Measurements from ENCODE around the gene LEPROT. TPM values are rescaled to one million over a fixed set of nuclear protein-coding genes. Genes with fewer than 3 reads are reported as not detected.

Gene LEPROT
- total RNA-seq, 4 donors from 2014 or later: 18.4 to 91.9 (median 68.6) TPM

DNA sequence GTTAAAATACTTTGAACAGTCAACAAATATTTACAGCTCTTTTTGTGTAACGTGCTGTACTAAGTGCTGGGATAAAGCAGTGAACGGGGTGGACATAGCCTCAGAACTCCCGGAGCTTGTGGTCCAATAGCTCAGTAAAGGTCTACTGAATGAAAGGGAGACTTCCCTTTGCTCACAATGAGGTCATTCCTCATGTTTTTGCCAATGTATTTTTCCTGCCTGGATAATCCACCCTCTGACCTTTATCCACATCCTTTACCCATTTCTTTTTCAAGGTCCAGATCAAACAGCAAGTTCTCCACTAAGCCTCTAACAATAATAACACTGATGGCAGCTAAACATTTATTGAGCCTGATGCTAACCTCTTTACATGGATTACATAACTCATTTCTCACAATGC lies 55.9 kb downstream of the LEPROT start:
- no peak for TF ChIP-seq POLR2A (IDR thresholded peaks at IDR 0.05)
- TF ChIP-seq, protein P1, sequence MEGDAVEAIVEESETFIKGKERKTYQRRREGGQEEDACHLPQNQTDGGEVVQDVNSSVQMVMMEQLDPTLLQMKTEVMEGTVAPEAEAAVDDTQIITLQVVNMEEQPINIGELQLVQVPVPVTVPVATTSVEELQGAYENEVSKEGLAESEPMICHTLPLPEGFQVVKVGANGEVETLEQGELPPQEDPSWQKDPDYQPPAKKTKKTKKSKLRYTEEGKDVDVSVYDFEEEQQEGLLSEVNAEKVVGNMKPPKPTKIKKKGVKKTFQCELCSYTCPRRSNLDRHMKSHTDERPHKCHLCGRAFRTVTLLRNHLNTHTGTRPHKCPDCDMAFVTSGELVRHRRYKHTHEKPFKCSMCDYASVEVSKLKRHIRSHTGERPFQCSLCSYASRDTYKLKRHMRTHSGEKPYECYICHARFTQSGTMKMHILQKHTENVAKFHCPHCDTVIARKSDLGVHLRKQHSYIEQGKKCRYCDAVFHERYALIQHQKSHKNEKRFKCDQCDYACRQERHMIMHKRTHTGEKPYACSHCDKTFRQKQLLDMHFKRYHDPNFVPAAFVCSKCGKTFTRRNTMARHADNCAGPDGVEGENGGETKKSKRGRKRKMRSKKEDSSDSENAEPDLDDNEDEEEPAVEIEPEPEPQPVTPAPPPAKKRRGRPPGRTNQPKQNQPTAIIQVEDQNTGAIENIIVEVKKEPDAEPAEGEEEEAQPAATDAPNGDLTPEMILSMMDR (IDR thresholded peaks at IDR 0.05): no peak
- intact Hi-C loops (cut with DNase I; ENCODE audit: low total_unique reads): no loop called here
- no peak overlapping the region for H3K4me3 ChIP-seq
- no peaks in the 10 kb centered on the region for H3K27me3 ChIP-seq
- DNase-seq: no peak
- peak overlapping the region in 1 of 2 donors; percentile 0 for H3K27ac ChIP-seq
- H3K36me3 ChIP-seq: no peaks in the 10 kb centered on the region
- no peaks in the 10 kb centered on the region for H3K9me3 ChIP-seq
- no peaks in the 10 kb centered on the region for H3K4me1 ChIP-seq

- Histone ChIP-seq H3K27me3 (no peaks in the 10 kb centered on the region), H3K4me1 (no peaks in the 10 kb centered on the region), H3K36me3 (no peaks in the 10 kb centered on the region), H3K4me3 (no peak overlapping the region), H3K27ac (no peak overlapping the region), H3K9me3 (no peaks in the 10 kb centered on the region)
- intact Hi-C loops (cut with DNase I; ENCODE audit: low total_unique reads): no loop called here
- TF ChIP-seq, protein P1 (IDR thresholded peaks at IDR 0.05): no peak
- TF ChIP-seq POLR2A (IDR thresholded peaks at IDR 0.05): no peak
- DNase-seq: no peak
Measured at GRCh38 chr1:65477414-65478378, 57.2 kb downstream of the LEPROT start.

GRCh38 chr1:65478379-65479026 lies 58.0 kb downstream of the LEPROT start:
- DNase-seq: no peak
- no peak overlapping the region for H3K4me3 ChIP-seq
- H3K27ac ChIP-seq: no peak overlapping the region

GRCh38 chr1:65479554-65480204 lies 59.2 kb downstream of the LEPROT start:
- TF ChIP-seq POLR2A (IDR thresholded peaks at IDR 0.05): no peak
- intact Hi-C loops (cut with DNase I; ENCODE audit: low total_unique reads): no loop called here
- Histone ChIP-seq H3K4me1 (no peaks in the 10 kb centered on the region), H3K36me3 (no peaks in the 10 kb centered on the region), H3K27ac (no peak overlapping the region), H3K9me3 (no peaks in the 10 kb centered on the region), H3K4me3 (no peak overlapping the region), H3K27me3 (no peaks in the 10 kb centered on the region)
- DNase-seq: no peak

More at GRCh38 chr1:65478379-65479026, 58.0 kb downstream of the LEPROT start:
- no peaks in the 10 kb centered on the region for H3K4me1 ChIP-seq
- H3K36me3 ChIP-seq: no peaks in the 10 kb centered on the region
- H3K9me3 ChIP-seq: no peaks in the 10 kb centered on the region
- H3K27me3 ChIP-seq: no peaks in the 10 kb centered on the region
- intact Hi-C loops (cut with DNase I; ENCODE audit: low total_unique reads): no loop called here
- TF ChIP-seq, protein P1 (IDR thresholded peaks at IDR 0.05): no peak
- TF ChIP-seq POLR2A (IDR thresholded peaks at IDR 0.05): no peak

DNA sequence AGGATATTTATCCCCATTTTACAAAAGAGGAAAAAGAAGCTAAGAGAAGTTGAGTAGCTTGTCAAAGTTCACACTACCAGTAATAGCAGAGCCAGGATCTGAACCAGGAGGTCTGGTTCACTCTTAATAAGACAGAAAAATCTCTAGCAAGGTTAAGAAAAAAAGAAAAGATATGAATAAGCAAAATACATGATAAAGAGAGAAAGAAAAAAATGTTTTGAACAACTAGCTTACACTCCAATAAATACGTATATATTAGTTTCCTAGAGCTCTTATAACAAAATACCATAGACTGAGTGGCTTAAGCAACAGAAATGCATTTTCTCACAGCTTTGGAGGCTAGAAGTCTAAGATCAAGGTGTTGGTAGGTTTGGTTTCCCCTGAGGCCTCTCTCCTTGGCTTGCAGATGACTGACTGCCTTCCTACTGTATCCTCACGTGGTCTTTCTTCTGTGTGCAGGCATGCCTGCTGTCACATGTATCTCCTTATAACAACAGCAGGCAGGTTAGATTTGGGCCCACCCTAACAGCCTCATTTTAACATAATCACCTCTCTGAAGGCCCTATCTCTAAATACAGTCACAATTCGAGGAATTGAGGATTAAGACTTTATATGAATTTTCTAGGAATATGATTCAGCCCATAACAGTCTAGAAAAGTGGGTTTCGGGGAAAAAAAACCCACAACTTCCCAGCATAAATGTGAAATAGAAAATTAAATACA lies 60.4 kb downstream of the LEPROT start:
- H3K36me3 ChIP-seq: no peaks in the 10 kb centered on the region
- H3K4me1 ChIP-seq: no peaks in the 10 kb centered on the region
- H3K27me3 ChIP-seq: no peaks in the 10 kb centered on the region
- DNase-seq: no peak
- TF ChIP-seq POLR2A (IDR thresholded peaks at IDR 0.05): no peak
- TF ChIP-seq, protein P1 (IDR thresholded peaks at IDR 0.05): no peak
- H3K27ac ChIP-seq: no peak overlapping the region
- intact Hi-C loops (cut with DNase I; ENCODE audit: low total_unique reads): no loop called here
- H3K4me3 ChIP-seq: no peak overlapping the region
- H3K9me3 ChIP-seq: no peaks in the 10 kb centered on the region

Data from uterus (tissue), 4 donors.